HCT116 (cell line): ENCODE measurements around the gene TMEM232.

Experiments
- CEBPB ChIP-seq: IDR thresholded peaks from 2 replicates; pipeline ENCODE4 v1.6.1; 2012; ENCODE audit warnings: low read depth
- CTCF ChIP-seq, 3 experiments: fragments of 200-600 bp in 1 of 3; sonication (generic) in 1 of 3; IDR thresholded peaks in 2 of 3; conservative IDR thresholded peaks in 1 of 3; 2 replicates each; pipeline ENCODE4 v1.5.1; 2012 to 2017; ENCODE audit warnings: low read depth in 2 of 3, low read length in 2 of 3, antibody characterized with exemption in 1 of 3, borderline replicate concordance in 1 of 3, control low read depth in 1 of 3, mild to moderate bottlenecking in 1 of 3, mixed read lengths in 1 of 3, mixed run types in 1 of 3, moderate library complexity in 1 of 3; ENCODE audit not compliant: insufficient read depth in 1 of 3
- EGR1 ChIP-seq: IDR thresholded peaks from 2 replicates; pipeline ENCODE4 v1.6.1; 2012; ENCODE audit warnings: low read depth
- EZH2 ChIP-seq: fragments of 200-600 bp; sonication (generic); IDR thresholded peaks from 2 replicates; pipeline ENCODE4 v1.6.1; 2017; ENCODE audit warnings: antibody characterized with exemption, mixed run types
- EZH2phosphoT487 ChIP-seq: fragments of 200-600 bp; IDR thresholded peaks from 2 replicates; pipeline ENCODE4 v1.6.1; 2018; ENCODE audit warnings: antibody characterized with exemption, borderline replicate concordance
- FOSL1 ChIP-seq: IDR thresholded peaks from 2 replicates; pipeline ENCODE4 v1.6.1; 2012; ENCODE audit warnings: low read depth
- POLR2A ChIP-seq: IDR thresholded peaks from 2 replicates; pipeline ENCODE4 v1.7.0; 2011; ENCODE audit warnings: borderline replicate concordance; ENCODE audit not compliant: insufficient read depth, insufficient read length; ENCODE audit errors: extremely low read depth
- SIN3A ChIP-seq: IDR thresholded peaks from 2 replicates; pipeline ENCODE4 v1.6.1; 2012; ENCODE audit warnings: low read depth
- SP1 ChIP-seq: IDR thresholded peaks from 2 replicates; pipeline ENCODE4 v1.6.1; 2012; ENCODE audit warnings: low read depth
- ZBTB33 ChIP-seq: IDR thresholded peaks from 2 replicates; pipeline ENCODE4 v1.6.1; 2011; ENCODE audit warnings: mild to moderate bottlenecking, low read length, moderate library complexity; ENCODE audit not compliant: insufficient replicate concordance; ENCODE audit errors: extremely low read depth

GRCh38 chr5:110549301-110549700, 177.2 kb downstream of the TMEM232 start:
- TF ChIP-seq CTCF (IDR thresholded peaks at IDR 0.05 in 2 of 3, conservative IDR thresholded peaks at IDR 0.05 in 1 of 3; ENCODE audit: borderline replicate concordance in 1 of 3, insufficient read depth in 1 of 3, low read depth in 2 of 3, low read length in 2 of 3), result no peak
- no peak for TF ChIP-seq SIN3A
- TF ChIP-seq EGR1, result no peak
- no peak for TF ChIP-seq POLR2A
- no peak for TF ChIP-seq FOSL1
- TF ChIP-seq EZH2phosphoT487, result no peak
- TF ChIP-seq EZH2, result no peak
- no peak for TF ChIP-seq CEBPB
- no peak for TF ChIP-seq ZBTB33
- no peak for TF ChIP-seq SP1
